ENCODE measurements around the gene LMX1B.

LMX1B gene

DNA sequence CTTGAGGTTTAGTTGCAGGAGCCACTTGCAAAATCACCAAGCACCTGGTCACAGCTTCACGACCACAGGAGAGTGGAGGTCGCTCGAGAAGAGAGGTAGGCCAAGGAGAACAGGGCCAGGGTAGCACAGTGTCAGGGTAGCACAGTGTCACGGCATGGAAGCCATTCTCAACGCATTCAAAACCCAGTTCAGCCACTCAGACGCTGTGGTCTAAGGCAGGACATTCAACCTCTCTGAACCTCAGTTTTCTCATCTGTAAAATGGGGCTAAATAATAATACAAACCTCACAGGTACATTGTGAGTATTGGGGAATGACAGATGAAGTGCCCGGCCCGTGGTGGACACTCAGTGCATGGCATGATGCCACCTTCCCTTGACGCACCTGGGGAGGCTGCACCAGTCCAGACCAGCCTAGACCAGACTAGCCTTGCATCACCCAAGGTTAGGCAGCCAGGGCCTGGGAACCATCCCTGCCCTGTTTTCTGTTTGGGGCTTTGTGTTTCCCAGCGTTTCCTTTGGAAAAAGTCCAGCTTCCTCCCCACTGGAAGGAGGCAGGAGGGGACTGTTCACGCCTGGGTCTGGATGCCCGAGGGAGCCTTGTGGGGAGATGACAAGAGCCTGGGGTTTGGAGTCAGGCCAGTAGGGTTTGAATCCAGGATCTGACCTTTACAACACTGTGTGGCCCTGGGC, 7.8 kb upstream of the LMX1B start:
- DNase-seq, result no peak

GRCh38 chr9:126606483-126606870, 7.3 kb upstream of the LMX1B start:
- DNase-seq, result no peak

- DNase-seq, result no peak
These were observed 6.6 kb upstream of the LMX1B start for GRCh38 chr9:126607086-126607485.

- no peak for DNase-seq
These were observed 6.0 kb upstream of the LMX1B start for GRCh38 chr9:126607731-126608130.

- DNase-seq, result no peak
These were observed 5.2 kb upstream of the LMX1B start for GRCh38 chr9:126608551-126608950.

DNA sequence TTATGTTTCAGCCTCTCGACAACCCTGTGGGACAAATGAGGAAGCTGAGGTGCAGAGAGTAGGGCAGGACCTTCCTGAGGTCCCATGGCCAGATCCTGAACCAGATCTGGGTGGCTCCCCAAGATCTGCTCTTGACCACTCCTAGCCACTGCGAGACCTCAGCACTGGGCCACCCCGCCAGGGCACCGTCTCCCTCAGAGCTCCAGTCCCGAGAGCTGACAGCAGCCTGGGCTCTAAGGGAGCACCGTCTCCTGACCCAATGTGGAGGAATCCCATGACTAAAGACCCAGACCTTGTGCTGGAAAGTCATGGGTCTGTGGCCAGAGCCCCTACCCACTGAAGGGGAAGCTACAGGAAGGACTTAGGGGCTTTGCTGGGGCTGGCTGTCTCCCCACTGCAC, 4.5 kb upstream of the LMX1B start:
- DNase-seq, result no peak

GRCh38 chr9:126609711-126610388, 3.9 kb upstream of the LMX1B start:
- DNase-seq, result no peak

DNA sequence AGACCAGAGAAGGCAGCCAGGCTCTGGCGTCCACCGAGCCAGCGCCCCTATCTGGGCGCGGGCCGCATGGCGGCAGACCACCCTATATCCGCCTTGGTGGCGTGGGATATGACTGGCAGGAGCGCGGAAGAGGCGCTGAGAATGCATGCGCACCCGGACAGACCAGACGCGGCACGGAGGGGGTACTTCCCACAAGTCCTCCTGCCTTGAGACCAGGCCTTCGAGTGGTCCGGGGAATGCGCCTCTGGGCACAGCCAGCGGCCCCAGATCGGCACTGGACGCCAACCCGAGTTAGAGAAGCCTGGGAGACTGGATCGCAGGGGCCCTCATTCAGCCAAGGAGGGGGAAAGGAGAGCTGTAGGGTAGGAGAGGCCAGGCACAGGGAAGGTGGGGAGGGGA, 2.5 kb upstream of the LMX1B start:
- no peak for DNase-seq

DNA sequence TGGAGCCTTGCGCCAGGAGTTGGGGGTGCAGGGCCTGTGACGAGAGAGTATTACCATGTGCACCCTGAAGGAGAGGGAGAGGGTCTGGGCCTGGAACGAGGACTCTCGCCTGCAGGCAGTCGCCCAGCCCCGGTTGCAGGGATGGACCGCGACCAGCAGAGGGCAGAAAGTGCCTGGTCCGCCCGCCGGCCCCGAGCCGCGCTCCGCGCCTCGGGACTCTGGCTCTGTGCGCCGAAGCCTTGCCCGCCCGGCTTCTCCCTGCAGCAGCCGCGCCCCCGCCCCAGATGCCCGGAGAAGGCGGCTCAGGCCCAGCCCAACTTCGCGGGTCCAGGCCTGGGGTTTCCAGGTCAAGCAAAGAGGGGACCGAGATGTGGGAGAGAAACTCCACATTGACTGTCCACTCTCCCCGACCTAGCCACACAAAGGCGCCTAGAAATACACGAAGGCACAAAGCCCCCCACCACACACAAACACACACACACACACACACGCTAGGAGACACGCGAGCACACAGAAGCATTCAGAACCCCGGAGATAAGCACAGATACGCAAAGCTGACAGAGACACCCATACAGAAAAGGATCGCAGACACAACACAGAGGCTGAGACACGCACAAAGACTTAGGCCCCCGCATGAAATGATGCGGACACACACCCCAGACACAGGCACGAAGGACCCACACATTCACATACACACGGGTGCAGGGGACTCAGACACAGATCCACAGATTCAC, 2.0 kb upstream of the LMX1B start:
- DNase-seq, result peak; percentile 60

DNA sequence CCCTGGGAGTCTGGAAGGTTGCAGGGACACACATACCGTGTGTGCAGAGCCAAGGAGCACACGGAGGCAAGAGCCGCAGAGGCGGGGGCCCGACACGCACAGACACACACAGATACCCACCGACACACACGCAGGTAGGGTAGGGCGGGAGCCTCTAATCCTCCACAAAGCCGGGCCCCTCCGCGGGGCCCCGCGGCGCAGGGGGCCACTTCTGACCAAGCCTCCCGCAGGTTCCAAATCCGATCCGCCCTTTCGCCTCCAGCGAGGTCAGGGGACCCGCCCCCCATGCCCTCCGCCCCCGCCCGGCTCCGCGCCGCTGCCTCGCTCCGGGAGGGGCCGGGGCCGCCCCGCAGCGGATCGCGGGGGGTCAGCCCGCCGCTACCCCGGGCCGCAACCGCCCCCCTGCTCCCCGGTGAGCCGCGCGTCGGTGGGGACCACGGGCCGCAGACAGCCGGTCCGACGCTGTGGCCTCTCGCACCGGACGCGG, 1.4 kb upstream of the LMX1B start:
- peak in 1 of 2 experiments; percentile 4 for DNase-seq

- no peak for DNase-seq
These were observed 701 bp upstream of the LMX1B start for GRCh38 chr9:126612813-126613641.

DNA sequence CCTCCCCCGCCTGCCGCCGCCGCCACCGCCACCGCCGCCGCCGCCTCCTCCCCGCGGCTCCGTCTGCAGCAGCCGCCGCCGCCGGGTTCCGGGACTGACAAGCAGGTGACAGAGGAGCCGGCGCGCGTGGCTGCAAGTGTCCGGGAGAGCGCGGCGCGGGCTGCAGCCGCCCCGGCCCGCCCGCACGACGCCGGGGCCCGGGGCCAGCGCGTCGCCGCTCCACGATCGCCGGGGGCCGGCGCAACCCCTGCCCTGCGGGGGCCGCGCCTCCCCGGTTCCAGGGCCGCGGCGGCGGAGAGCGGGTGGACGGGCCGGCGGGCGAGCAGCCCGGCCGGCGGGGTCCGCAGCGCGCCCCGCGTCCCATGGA, 343 bp downstream of the LMX1B start:
- DNase-seq, result no peak

DNA sequence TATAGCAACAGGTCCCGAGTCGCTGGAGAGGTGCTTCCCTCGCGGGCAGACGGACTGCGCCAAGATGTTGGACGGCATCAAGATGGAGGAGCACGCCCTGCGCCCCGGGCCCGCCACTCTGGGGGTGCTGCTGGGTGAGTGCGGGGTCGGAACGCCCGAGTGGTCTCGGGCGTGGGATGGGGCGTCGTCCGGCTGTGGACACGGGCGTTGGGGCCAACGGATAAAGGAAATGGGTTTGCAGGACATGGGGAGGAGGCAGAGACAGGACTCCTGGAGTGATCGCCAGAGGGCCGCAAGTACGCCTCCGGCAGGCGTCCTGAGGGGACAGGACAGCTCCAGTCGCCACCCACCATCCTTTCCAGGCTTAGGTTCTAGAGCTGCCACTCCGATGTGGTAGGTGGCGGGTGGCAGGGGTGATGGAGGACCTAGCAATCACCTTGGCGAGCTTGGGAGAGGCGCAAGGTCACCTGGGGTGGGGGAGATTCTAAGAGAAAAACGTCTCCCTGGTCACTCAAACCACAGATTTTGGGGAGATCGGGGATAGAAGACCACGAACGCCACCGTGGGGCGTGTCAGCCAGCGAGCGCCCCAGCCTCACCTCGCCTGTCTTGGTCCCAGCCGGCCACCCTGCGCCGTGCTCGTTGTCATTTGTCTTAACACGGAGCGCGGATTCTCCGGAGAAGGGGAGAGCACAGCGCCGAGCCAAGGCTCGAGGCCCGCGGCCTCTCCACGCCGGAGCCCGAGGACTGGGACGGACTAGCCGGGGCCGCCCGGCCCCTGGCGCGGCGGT, 922 bp downstream of the LMX1B start:
- DNase-seq, result no peak

DNA sequence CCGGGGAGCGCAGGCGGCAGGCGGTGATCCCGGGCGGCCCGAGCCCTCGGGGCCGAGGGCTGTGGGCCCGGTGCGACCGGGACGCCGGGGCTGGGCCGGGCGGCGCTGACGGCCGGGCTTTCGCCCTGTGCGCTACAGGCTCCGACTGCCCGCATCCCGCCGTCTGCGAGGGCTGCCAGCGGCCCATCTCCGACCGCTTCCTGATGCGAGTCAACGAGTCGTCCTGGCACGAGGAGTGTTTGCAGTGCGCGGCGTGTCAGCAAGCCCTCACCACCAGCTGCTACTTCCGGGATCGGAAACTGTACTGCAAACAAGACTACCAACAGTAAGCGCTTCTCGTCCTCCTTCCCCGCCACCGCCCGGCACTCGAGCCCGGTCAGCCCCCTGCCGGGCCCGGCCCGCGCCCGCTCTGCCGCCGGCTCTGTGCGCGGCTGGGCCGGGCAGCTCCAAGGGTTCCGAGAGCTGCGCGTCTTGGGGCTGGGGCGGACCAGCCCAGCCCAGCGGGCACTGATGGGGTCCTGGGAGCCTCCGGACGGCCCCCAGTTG, 1.6 kb downstream of the LMX1B start:
- peak; percentile 54 to 76 for DNase-seq

DNA sequence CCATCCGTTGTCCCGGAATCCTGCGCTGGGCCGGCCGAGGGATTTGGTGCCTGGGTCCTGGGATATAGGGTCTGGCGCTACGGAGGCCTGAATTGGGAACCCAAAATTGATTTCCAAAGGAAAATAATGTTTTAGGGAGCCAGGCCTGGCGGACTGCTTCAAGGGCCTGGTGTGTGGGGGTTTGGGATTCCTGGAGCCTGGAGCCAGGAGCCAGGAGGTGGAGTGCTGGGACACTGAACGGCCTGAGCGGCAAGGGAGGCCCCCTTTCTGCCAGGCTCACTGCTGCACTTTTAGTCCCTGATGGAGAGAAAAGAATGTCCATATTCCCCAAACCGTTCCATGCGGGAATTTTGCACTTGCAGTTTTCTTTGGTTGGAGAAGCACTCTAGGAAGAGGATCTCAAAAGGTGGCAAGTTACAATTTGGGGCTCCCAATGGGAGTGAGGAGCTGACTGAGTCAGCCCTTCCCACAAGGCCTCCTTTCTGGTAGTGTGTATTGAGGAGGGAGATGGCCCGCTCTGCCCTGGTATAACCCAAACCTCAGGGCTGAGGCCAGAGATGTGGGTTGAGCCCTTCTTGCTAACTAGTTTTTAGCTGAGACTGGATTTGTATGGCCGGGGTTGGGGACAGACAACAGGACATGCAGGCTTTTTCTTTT, 2.2 kb downstream of the LMX1B start:
- no peak for DNase-seq

- no peak for DNase-seq
These were observed 2.8 kb downstream of the LMX1B start for GRCh38 chr9:126616521-126616976.

DNA sequence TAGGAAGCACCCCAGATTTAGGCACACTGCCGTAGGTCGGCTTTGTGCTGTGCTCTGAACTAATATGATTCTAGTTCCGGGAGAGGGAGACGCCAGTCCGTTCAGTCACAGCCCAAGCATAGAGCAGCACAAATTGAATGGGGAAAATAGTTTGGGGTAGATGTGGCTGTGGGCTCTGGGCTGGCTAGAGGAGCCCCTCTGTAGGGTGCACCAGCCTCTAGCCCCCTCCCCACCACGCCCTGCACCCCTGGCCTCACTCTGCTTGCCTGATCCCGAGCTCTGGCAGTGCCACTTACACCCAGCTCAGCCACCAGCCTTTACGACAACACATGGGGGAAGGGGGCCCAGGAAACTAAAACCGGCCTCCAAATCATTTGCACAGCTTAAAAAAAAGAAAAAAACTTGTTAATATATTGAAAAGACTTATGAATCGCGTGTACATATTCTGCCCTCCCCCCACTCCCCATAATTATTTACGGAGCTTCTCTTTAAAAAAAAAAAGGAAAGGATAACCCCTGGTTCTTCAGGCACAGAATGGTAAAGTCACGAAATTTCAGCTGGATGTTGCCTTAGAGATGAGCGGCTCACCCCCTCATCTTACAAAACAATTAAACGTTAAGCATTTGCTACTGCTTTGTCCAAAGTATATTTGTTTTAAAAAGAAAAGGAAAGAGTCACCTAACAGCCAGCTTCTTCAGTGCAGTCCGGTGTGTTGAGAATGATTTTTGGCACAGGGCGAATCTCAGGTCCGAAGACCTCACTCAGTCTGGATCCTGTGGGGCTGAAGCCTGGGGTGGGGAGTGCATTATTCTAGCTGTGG, 3.5 kb downstream of the LMX1B start:
- no peak for DNase-seq

DNA sequence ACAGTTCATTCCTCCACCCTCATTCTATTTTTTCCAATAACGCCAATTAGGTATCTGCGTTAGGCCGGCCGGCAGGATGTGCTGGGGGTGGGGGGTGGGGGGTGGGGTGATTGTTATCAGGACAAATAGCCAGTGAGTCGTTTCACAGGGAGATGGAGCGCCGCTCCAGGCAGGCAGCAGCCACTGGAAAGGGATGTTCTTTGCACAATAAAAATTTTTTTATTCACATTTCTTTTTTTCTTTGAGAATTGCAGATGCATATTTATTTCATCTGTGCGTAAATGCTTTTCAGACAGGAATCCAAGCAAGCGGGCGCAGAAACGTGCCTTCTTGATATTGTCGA, 4.1 kb downstream of the LMX1B start:
- DNase-seq, result no peak

- no peak for DNase-seq
These were observed 4.5 kb downstream of the LMX1B start for GRCh38 chr9:126618190-126618584.

- DNase-seq, result no peak
These were observed 5.0 kb downstream of the LMX1B start for GRCh38 chr9:126618585-126619360.
